B cell (primary cell): ENCODE measurements around the gene SPINK9. TPM values are rescaled to one million over a fixed set of nuclear protein-coding genes. Genes with fewer than 3 reads are reported as not detected.

ENCODE experiments used
- ATAC-seq: fragments of 200-7000 bp; cut with Tn5 transposase; one replicate; pipeline ENCODE4 v1.10.0; 2021; ENCODE audit warnings: low read depth, mild to moderate bottlenecking, moderate number of reproducible peaks, moderate library complexity
- CTCF ChIA-PET: fragments of 350-600 bp; sonication (Branson Sonifier 250); formaldehyde crosslinking; loops from one replicate; lab custom pipeline; 2021; ENCODE audit warnings: antibody characterized with exemption, inconsistent platforms; lab: Charles Lee
- POLR2A ChIA-PET: fragments of 350-600 bp; sonication (Branson Sonifier 250); formaldehyde crosslinking; loops from one replicate; lab custom pipeline; 2021; ENCODE audit warnings: antibody characterized with exemption; lab: Charles Lee
- DNase-seq: peaks from one replicate; pipeline ENCODE4 v3.0.0; 2013
- H2AFZ ChIP-seq: 2 replicates; pipeline ENCODE4 v1.6.1; 2012; ENCODE audit warnings: mild to moderate bottlenecking, low read depth, low read length; ENCODE audit not compliant: insufficient read depth, poor library complexity, severe bottlenecking
- H3K27ac ChIP-seq, 2 donors: 1 replicate in 1 of 2; 2 replicates in 1 of 2; pipeline ENCODE4 v1.5.1; 2012 to 2013; ENCODE audit warnings: low read length in 2 of 2, mild to moderate bottlenecking in 2 of 2, moderate library complexity in 1 of 2
- H3K27me3 ChIP-seq, 4 experiments: fragments of 200-600 bp in 1 of 4; sonication (generic) in 1 of 4; replicated peaks in 1 of 4; 1 replicate in 2 of 4; 2 replicates in 2 of 4; pipeline versions ENCODE4 v1.6.1 to v1.7.0; 2013 to 2016; ENCODE audit warnings: low read length in 3 of 4, mild to moderate bottlenecking in 2 of 4, mixed read lengths in 1 of 4, moderate library complexity in 1 of 4; ENCODE audit not compliant: insufficient read depth in 4 of 4, control insufficient read depth in 3 of 4; ENCODE audit errors: control extremely low read depth in 1 of 4
- H3K36me3 ChIP-seq, 2 experiments: replicated peaks in 1 of 2; 1 replicate in 1 of 2; 2 replicates in 1 of 2; pipeline versions ENCODE4 v1.6.1 to v1.7.1; 2013; ENCODE audit warnings: low read length in 1 of 2; ENCODE audit not compliant: insufficient read depth in 2 of 2, control insufficient read depth in 1 of 2; ENCODE audit errors: control extremely low read depth in 1 of 2, extremely low read depth in 1 of 2
- H3K4me1 ChIP-seq, 2 donors: fragments of 200-600 bp in 1 of 2; sonication (generic) in 1 of 2; 1 replicate in 1 of 2; 2 replicates in 1 of 2; pipeline versions ENCODE4 v1.5.1 to v1.6.1; 2013 to 2017; ENCODE audit warnings: low read length in 2 of 2; ENCODE audit not compliant: control insufficient read depth in 2 of 2, insufficient read depth in 2 of 2
- H3K4me2 ChIP-seq: replicated peaks from 2 replicates; pipeline ENCODE3; 2012; ENCODE audit warnings: mild to moderate bottlenecking, low read depth, low read length; ENCODE audit not compliant: poor library complexity, severe bottlenecking
- H3K4me3 ChIP-seq, 5 experiments: fragments of 200-600 bp in 1 of 5; sonication (generic) in 1 of 5; 1 replicate in 3 of 5; 2 replicates in 2 of 5; pipeline versions ENCODE4 v1.5.1 to v1.7.0; 2011 to 2016; ENCODE audit warnings: low read length in 4 of 5, mild to moderate bottlenecking in 4 of 5, low read depth in 2 of 5, control low read depth in 1 of 5, moderate library complexity in 1 of 5; ENCODE audit not compliant: insufficient read depth in 1 of 5; ENCODE audit errors: control extremely low read depth in 1 of 5, extremely low read depth in 1 of 5
- H3K79me2 ChIP-seq: fragments of 200-600 bp; sonication (generic); one replicate; pipeline ENCODE4 v1.6.0; 2016; ENCODE audit warnings: low read length; ENCODE audit not compliant: control insufficient read depth, insufficient read depth
- H3K9ac ChIP-seq: fragments of 200-600 bp; sonication (generic); 2 replicates; pipeline ENCODE4 v1.6.1; 2017; ENCODE audit warnings: mild to moderate bottlenecking, low read length, moderate library complexity
- H3K9me3 ChIP-seq, 3 donors: one replicate each; pipeline versions ENCODE4 v1.6.1 to v1.7.1; 2013; ENCODE audit warnings: low read length in 2 of 3; ENCODE audit not compliant: control insufficient read depth in 2 of 3, insufficient read depth in 1 of 3; ENCODE audit errors: control extremely low read depth in 1 of 3
- H4K20me1 ChIP-seq: 2 replicates; pipeline ENCODE4 v1.6.0; 2012; ENCODE audit warnings: mild to moderate bottlenecking, low read length; ENCODE audit not compliant: insufficient read depth, control insufficient read depth, poor library complexity, severe bottlenecking
- H3K27ac Mint-ChIP-seq: one replicate; pipeline ENCODE4 v1.8.0; 2021; ENCODE audit warnings: mixed read lengths
- H3K27me3 Mint-ChIP-seq: one replicate; pipeline ENCODE4 v1.8.0; 2021; ENCODE audit warnings: mixed read lengths
- H3K4me1 Mint-ChIP-seq: one replicate; pipeline ENCODE4 v1.8.0; 2021; ENCODE audit warnings: mixed read lengths
- H3K4me3 Mint-ChIP-seq: one replicate; pipeline ENCODE4 v1.8.0; 2021; ENCODE audit warnings: mixed read lengths
- H3K9me3 Mint-ChIP-seq: one replicate; pipeline ENCODE4 v1.8.0; 2022; ENCODE audit warnings: mixed read lengths; ENCODE audit not compliant: insufficient read depth
- CTCF ChIP-seq: fragments of 200-600 bp; IDR thresholded peaks from one replicate; pipeline ENCODE4 v1.8.0; 2022; ENCODE audit warnings: antibody characterized with exemption, mild to moderate bottlenecking
- EZH2 ChIP-seq: IDR thresholded peaks from 2 replicates; pipeline ENCODE4 v1.6.1; 2012; ENCODE audit warnings: borderline replicate concordance, low read depth, mild to moderate bottlenecking, moderate library complexity, low read length; ENCODE audit not compliant: insufficient read depth, poor library complexity, severe bottlenecking
- WGBS: methylation state at CpG from one replicate; pipeline ENCODE4 v1.1.5; 2013; ENCODE audit warnings: missing lambda C conversion rate; ENCODE audit not compliant: insufficient coverage; 5-methylcytosine and 5-hydroxymethylcytosine counted together
- intact Hi-C: fragments of 100-400 bp; cut with micrococcal nuclease; formaldehyde crosslinking; loops from one replicate; pipeline ENCODE4 v1.10.0; 2022
- polyA plus RNA-seq: library from polyadenylated mRNA; depleted of rRNA; stranded (reverse); fragments of >200 nt; gene quantifications from 2 replicates; pipeline ENCODE4 v1.2.3, GENCODE V29; 2012
- total RNA-seq, 2 donors: library from RNA; stranded (reverse); fragments of 120-200 nt in 1 of 2; gene quantifications; 1 replicate in 1 of 2; 2 replicates in 1 of 2; pipeline versions ENCODE4 v1.2.3 to v1.2.4, GENCODE V29; 2013 to 2022

Gene SPINK9
- total and polyA plus RNA-seq, 2 donors (not counting 1 experiment from before 2014, with no cell fraction given): not detected

- Histone ChIP-seq H3K79me2 (peaks cover 10% of the 10 kb centered on the region), H3K27ac (no peak overlapping the region), H4K20me1 (no peaks in the 10 kb centered on the region), H3K9ac (no peak overlapping the region), H3K4me1 (peaks cover 5 to 6% of the 10 kb centered on the region in 2 donors), H3K9me3 (peaks cover 0 to 7% (median 6%) of the 10 kb centered on the region in 3 donors), H3K36me3 (no peaks in the 10 kb centered on the region), H3K4me2 (no peak overlapping the region), H3K27me3 (no peaks in the 10 kb centered on the region), H3K4me3 (no peak overlapping the region), H2AFZ (no peak overlapping the region)
- Mint-ChIP-seq H3K27ac (no peak overlapping the region), H3K4me1 (peaks cover 10% of the 10 kb centered on the region), H3K4me3 (no peak overlapping the region), H3K27me3 (no peaks in the 10 kb centered on the region), H3K9me3 (no peaks in the 10 kb centered on the region)
- DNase-seq: no peak
- WGBS: 47% methylated on average over 3 of the region's 3 CpGs
- intact Hi-C loops: no loop called here
- ATAC-seq: no peak
- no peak for TF ChIP-seq CTCF
- CTCF ChIA-PET: no interaction called here
- POLR2A ChIA-PET: no interaction called here
Measured at GRCh38 chr5:148378670-148379069, 43.3 kb downstream of the SPINK9 start.

- H3K9ac ChIP-seq: no peak overlapping the region
- ChIA-PET CTCF (no interaction called here), POLR2A (no interaction called here)
- no peak overlapping the region for H3K27ac Mint-ChIP-seq
- peaks cover 0 to 7% (median 6%) of the 10 kb centered on the region in 3 donors for H3K9me3 ChIP-seq
- H3K9me3 Mint-ChIP-seq: no peaks in the 10 kb centered on the region
- no peak overlapping the region for H3K4me3 Mint-ChIP-seq
- TF ChIP-seq CTCF (no peak), EZH2 (no peak)
- H3K4me1 ChIP-seq: peaks cover 7 to 8% of the 10 kb centered on the region in 2 donors
- no peak for DNase-seq
- ATAC-seq: no peak
- no peak overlapping the region for H3K4me2 ChIP-seq
- H3K79me2 ChIP-seq: peaks cover 15% of the 10 kb centered on the region
- H4K20me1 ChIP-seq: no peaks in the 10 kb centered on the region
- no peaks in the 10 kb centered on the region for H3K27me3 ChIP-seq
- peaks cover 16% of the 10 kb centered on the region for H3K4me1 Mint-ChIP-seq
- H3K4me3 ChIP-seq: no peak overlapping the region
- H3K27me3 Mint-ChIP-seq: no peaks in the 10 kb centered on the region
- no peak overlapping the region for H2AFZ ChIP-seq
- H3K36me3 ChIP-seq: no peaks in the 10 kb centered on the region
- intact Hi-C loops: no loop called here
- no peak overlapping the region for H3K27ac ChIP-seq
Measured at GRCh38 chr5:148379340-148379739, 44.0 kb downstream of the SPINK9 start.
